ENCODE measurements around the gene CALN1.
A peak's percentile ranks its signal among the peaks of the same experiment; 100 is the strongest.

Gene CALN1

DNA sequence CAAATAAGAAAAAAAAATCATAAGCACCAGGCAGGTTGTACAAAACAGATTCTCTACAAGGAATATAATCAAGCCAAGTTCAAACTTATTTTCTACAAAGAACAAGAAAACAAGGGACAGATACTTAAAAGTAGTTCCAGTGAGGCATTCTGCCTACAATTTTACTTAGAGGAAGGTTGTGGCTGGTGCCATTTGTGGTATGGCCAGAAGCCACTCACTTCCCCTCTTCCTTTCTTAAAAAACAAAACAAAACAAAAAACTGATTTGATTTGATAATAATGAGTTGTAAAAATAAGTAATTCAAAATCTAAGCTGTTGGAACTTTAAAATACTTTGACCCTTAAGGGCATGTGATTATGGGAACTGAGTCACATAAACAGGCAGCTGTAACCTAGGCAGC, 420.6 kb downstream of the CALN1 start:
- Histone ChIP-seq H3K4me1 (no peaks in the 10 kb centered on the region), H3K9me3 (no peaks in the 10 kb centered on the region), H3K36me3 (no peaks in the 10 kb centered on the region), H3K4me3 (ENCODE audit: low read depth, low read length) (no peak overlapping the region), H3K27me3 (no peaks in the 10 kb centered on the region)
- TF ChIP-seq, protein P1, sequence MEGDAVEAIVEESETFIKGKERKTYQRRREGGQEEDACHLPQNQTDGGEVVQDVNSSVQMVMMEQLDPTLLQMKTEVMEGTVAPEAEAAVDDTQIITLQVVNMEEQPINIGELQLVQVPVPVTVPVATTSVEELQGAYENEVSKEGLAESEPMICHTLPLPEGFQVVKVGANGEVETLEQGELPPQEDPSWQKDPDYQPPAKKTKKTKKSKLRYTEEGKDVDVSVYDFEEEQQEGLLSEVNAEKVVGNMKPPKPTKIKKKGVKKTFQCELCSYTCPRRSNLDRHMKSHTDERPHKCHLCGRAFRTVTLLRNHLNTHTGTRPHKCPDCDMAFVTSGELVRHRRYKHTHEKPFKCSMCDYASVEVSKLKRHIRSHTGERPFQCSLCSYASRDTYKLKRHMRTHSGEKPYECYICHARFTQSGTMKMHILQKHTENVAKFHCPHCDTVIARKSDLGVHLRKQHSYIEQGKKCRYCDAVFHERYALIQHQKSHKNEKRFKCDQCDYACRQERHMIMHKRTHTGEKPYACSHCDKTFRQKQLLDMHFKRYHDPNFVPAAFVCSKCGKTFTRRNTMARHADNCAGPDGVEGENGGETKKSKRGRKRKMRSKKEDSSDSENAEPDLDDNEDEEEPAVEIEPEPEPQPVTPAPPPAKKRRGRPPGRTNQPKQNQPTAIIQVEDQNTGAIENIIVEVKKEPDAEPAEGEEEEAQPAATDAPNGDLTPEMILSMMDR (IDR thresholded peaks at IDR 0.05; ENCODE audit: low read depth, low read length): no peak
- DNase-seq: no peak

DNA sequence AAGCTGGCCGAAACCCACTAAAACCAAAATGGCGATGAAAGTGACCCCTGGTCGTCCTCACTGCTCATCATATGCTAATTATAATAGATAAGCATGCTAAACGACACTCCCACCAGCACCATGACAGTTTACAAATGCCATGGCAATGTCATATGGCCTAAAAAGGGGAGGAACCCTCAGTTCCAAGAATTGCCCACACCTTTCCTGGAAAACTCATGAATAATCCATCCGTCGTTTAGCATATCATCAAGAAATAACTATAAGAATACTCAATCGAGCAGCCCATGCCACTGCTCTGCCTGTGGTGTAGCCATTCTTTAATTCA, 422.0 kb downstream of the CALN1 start:
- Histone ChIP-seq H3K4me1 (no peaks in the 10 kb centered on the region), H3K36me3 (no peaks in the 10 kb centered on the region)
- TF ChIP-seq, protein P1 (IDR thresholded peaks at IDR 0.05; ENCODE audit: low read depth, low read length): no peak

DNA sequence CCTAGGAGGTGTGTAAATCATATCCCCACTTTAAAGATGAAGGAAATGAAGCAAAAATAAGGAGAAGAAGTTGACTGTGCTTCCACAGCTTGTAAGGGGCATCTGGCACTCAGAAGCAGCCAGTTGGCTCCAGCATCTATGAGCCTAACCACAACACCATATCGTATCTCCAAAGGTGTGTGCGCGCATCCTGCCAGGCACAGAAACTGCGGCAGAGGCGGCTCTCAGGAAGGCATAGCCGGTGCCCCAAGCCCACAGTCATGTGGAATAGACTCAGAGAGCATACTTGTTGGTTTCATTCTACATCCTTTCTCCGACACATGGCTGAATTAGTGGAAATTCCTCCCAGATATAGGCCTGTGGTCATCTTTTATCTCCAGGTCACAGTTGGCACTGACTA, 423.9 kb downstream of the CALN1 start:
- Histone ChIP-seq H3K27me3 (no peaks in the 10 kb centered on the region), H3K4me3 (ENCODE audit: low read depth, low read length) (no peak overlapping the region), H3K4me1 (no peaks in the 10 kb centered on the region), H3K36me3 (no peaks in the 10 kb centered on the region), H3K9me3 (no peaks in the 10 kb centered on the region)
- TF ChIP-seq, protein P1 (IDR thresholded peaks at IDR 0.05; ENCODE audit: low read depth, low read length): no peak
- DNase-seq: no peak

More for the DNA sequence above, 422.0 kb downstream of the CALN1 start:
- no peaks in the 10 kb centered on the region for H3K9me3 ChIP-seq
- H3K4me3 ChIP-seq (ENCODE audit: low read depth, low read length): no peak overlapping the region
- no peak for DNase-seq
- H3K27me3 ChIP-seq: no peaks in the 10 kb centered on the region

DNA sequence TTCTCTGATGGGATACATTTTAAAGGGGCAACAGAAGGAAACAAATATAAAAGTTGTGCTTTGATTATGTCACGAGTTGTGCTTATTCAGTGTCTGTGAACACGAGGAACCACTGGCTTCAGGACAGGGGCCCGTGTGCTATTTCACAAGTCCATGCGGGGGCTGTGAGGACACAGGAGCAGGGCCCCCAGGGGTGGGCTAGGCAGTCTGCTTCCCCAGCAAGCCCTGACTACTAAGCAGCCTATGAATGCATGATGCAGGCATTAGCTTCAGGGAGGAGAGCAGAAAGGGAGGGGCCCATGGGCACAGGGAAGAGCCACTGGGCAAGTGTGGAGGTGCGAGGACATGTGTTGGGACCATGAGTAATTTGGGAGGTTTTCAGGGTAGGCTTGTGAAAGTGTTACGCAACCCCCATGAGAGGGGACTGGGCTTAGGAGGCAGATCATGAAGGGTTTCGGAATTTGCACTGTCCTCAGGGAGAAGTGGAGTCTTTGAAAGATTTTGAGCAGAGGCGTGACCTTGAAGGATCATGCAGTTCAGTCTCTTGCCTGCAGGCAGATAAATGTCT, 424.9 kb downstream of the CALN1 start:
- Histone ChIP-seq H3K27me3 (no peaks in the 10 kb centered on the region), H3K4me3 (ENCODE audit: low read depth, low read length) (no peak overlapping the region), H3K9me3 (no peaks in the 10 kb centered on the region), H3K4me1 (no peaks in the 10 kb centered on the region), H3K36me3 (no peaks in the 10 kb centered on the region)
- no peak for DNase-seq
- TF ChIP-seq, protein P1 (IDR thresholded peaks at IDR 0.05; ENCODE audit: low read depth, low read length): no peak

DNA sequence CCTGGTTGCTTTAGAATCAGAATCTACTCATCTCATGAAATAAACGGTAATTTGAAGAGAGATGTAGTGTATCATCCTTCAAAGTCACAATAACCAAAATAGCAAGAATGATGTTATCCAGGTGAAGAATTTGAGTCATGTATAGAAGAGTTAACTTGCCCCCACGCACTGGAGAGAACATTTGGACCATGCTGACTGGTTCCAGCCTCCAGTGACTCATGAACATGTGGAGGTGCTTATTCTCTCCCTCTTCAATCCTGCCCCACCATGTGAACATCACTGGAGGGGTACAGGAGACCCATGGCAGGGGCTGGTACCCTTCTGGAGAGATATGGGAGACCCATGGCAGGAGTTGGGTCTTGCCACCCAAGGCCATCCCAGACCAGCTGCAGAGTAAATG, 427.8 kb downstream of the CALN1 start:
- TF ChIP-seq, protein P1 (IDR thresholded peaks at IDR 0.05; ENCODE audit: low read depth, low read length): no peak
- Histone ChIP-seq H3K9me3 (no peaks in the 10 kb centered on the region), H3K27me3 (no peaks in the 10 kb centered on the region), H3K4me3 (ENCODE audit: low read depth, low read length) (no peak overlapping the region), H3K36me3 (no peaks in the 10 kb centered on the region), H3K4me1 (no peaks in the 10 kb centered on the region)
- no peak for DNase-seq

DNA sequence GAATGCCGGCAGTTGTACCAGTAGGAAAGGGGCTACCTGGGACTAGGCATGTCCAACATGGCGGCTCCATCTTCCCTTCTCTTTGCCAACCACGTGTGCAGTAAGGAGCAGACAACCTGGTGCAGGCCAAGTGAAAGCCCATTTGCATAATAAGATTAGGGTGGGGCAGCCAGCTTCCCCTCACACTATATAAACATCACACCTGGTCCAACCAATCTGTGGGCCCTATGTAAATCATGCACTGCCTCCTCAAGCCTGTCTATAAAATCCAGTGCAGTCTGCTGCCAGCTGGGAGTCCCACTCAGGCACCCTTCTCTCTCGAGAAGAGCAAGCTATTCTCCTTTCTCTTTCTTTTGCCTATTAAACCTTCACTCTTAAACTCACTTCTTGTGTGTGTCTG, 429.3 kb downstream of the CALN1 start:
- peak; percentile 12 for DNase-seq
- Histone ChIP-seq H3K9me3 (no peaks in the 10 kb centered on the region), H3K36me3 (no peaks in the 10 kb centered on the region), H3K27me3 (no peaks in the 10 kb centered on the region), H3K4me1 (no peaks in the 10 kb centered on the region), H3K4me3 (ENCODE audit: low read depth, low read length) (no peak overlapping the region)
- TF ChIP-seq, protein P1 (IDR thresholded peaks at IDR 0.05; ENCODE audit: low read depth, low read length): no peak
